Large intestine (tissue), 3 donors: ENCODE results near the gene RREB1. TPM values are rescaled to one million over a fixed set of nuclear protein-coding genes. Genes with fewer than 3 reads are reported as not detected.

Experiments used
- DNase-seq, 2 donors: peaks; one replicate each; pipeline versions ENCODE4 v3.0.0 to v3.0.0-alpha.2; 2013
- H3K27ac ChIP-seq: one replicate; pipeline ENCODE4 v1.5.1; 2013; ENCODE audit warnings: low read length
- H3K27me3 ChIP-seq: 2 replicates; pipeline ENCODE4 v1.6.1; 2013; ENCODE audit warnings: low read length; ENCODE audit not compliant: control insufficient read depth, insufficient read depth
- H3K36me3 ChIP-seq: 2 replicates; pipeline ENCODE4 v1.6.1; 2013; ENCODE audit warnings: low read length; ENCODE audit not compliant: control insufficient read depth, insufficient read depth
- H3K4me1 ChIP-seq: one replicate; pipeline ENCODE4 v1.6.1; 2013; ENCODE audit warnings: low read length; ENCODE audit not compliant: control insufficient read depth, insufficient read depth
- H3K4me3 ChIP-seq: one replicate; pipeline ENCODE4 v1.5.1; 2013; ENCODE audit warnings: low read length
- H3K9me3 ChIP-seq: one replicate; pipeline ENCODE4 v1.6.1; 2013; ENCODE audit warnings: mild to moderate bottlenecking, low read depth, low read length, moderate library complexity; ENCODE audit not compliant: control insufficient read depth
- WGBS: methylation state at CpG from one replicate; pipeline ENCODE4 v1.1.5; 2013; ENCODE audit warnings: low lambda C conversion rate; ENCODE audit not compliant: insufficient coverage; 5-methylcytosine and 5-hydroxymethylcytosine counted together
- polyA plus RNA-seq: library from polyadenylated mRNA; unstranded; fragments of 120-200 nt; gene quantifications from one replicate; pipeline ENCODE4 v1.2.1, GENCODE V29; 2013

The RREB1 gene
- polyA plus RNA-seq, 1 donor = 33.8 TPM

DNA sequence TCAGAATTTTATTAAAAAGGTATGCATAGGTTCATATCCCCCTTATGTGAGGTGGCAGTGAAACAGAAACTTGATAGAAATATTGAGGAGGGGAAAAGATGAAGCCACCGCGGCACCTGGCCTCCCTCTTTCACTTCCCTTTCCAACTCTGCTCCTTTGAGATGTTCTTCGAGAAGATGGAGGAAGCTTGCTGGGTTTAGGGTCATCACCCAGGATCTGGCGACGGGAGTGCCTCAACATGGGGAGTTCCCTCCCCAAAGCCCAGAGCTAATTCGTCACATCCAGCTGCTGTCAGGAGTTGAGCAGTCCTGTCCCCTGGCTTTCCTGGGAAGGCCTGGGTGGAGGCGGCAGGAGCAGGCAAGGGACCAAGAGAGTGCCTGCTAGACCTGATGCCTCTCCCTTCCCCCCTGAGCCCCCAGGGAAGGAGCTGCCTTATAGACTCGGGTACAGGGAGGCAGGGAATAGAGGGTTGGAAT, 29.1 kb downstream of the RREB1 start:
- peak overlapping the region; percentile 58 for H3K27ac ChIP-seq
- no peaks in the 10 kb centered on the region for H3K9me3 ChIP-seq
- H3K27me3 ChIP-seq = no peaks in the 10 kb centered on the region
- no peaks in the 10 kb centered on the region for H3K36me3 ChIP-seq
- no CpG with 5 or more reads among the region's 8 CpGs for WGBS
- no peak for DNase-seq
- H3K4me1 ChIP-seq = peaks cover 49% of the 10 kb centered on the region
- H3K4me3 ChIP-seq = no peak overlapping the region

DNA sequence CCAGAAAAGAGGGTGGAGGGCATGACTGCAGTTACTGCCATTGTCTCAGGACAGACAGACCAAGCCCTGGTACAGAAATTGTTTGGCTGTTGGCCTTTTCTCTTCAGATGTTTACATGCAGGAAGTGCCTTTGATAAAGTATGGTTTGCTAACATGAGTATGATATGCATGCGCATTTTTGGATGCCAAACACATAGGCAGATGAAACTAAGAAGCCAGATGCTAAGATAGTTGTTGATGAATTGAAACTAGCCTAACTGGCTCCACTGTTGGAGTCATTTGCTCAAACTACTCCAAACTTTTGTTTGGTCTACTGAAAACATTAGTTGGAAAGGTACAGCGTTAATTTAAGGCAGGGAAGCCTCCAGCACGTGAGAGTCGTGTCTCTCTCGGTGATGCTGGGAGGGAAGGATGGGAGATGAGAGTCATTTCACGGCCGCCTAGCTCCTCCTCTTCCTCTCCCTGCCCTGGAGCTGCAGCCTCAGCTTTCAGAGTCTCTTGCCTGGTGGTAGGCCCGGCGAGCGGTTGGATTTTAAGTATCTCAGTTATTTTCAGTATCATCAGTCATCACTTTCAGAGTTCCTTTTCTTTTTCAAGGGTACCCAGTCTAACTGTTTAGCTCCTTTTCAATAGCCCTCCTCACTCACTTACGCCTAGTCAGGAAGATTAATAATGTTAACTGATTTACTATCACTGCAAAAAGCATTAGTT, 29.7 kb downstream of the RREB1 start:
- 10% methylated on average over 2 of the region's 11 CpGs for WGBS
- H3K36me3 ChIP-seq = no peaks in the 10 kb centered on the region
- no peaks in the 10 kb centered on the region for H3K27me3 ChIP-seq
- peak overlapping the region; percentile 58 for H3K27ac ChIP-seq
- no peak overlapping the region for H3K4me3 ChIP-seq
- DNase-seq = no peak
- H3K9me3 ChIP-seq = peaks cover 3% of the 10 kb centered on the region
- H3K4me1 ChIP-seq = peaks cover 53% of the 10 kb centered on the region

DNA sequence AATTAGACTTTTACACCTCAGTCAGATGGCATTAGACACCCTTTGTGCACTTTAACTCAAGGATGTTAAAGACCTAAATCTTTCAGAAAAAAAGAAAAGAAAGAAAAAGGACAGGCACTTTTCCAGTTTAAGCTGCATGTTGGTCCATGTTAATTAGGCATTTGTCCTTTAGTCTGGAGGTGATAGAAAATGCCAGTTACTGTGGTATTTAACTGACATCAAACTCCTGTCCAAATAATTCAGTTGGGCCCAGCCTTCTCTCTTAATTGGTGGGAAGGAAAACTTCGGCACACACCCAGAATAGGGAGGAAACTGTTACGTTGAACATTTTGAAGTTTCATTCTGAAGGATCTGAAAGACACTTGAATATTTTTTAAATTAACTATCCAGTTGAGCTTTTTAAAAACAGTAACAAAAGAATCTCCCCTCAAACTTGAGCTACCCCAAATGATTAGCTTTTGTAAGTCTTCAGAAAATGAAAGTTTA, 30.3 kb downstream of the RREB1 start:
- Histone ChIP-seq H3K27ac (peak overlapping the region; percentile 58), H3K4me3 (no peak overlapping the region), H3K27me3 (no peaks in the 10 kb centered on the region), H3K36me3 (no peaks in the 10 kb centered on the region), H3K4me1 (peaks cover 54% of the 10 kb centered on the region), H3K9me3 (peaks cover 3% of the 10 kb centered on the region)
- no CpG with 5 or more reads among the region's 2 CpGs for WGBS
- DNase-seq = no peak

DNA sequence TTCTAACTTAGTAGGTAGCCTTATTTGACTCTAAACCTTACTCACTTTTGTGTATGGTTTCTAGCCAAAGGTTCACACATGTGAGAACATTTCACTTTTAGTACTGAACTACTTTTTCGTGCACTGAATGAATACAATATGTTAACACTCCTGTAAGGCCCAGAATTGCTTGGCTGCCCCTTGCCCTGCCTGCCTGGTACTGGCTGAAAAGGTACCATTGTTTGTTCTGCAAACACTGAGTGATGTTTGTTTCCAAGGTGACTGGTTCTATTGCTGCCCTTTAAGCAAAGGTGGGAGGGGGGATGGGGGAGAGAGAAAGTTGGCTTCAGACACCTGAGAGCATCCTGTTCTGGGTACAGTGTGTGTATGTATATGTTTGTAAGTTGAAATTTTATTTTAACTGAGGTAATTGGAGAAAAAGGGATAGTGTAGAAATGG, 31.2 kb downstream of the RREB1 start:
- H3K4me1 ChIP-seq = peaks cover 55% of the 10 kb centered on the region
- no CpG with 5 or more reads among the region's 1 CpG for WGBS
- DNase-seq = peak in 1 of 2 donors; percentile 80

DNA sequence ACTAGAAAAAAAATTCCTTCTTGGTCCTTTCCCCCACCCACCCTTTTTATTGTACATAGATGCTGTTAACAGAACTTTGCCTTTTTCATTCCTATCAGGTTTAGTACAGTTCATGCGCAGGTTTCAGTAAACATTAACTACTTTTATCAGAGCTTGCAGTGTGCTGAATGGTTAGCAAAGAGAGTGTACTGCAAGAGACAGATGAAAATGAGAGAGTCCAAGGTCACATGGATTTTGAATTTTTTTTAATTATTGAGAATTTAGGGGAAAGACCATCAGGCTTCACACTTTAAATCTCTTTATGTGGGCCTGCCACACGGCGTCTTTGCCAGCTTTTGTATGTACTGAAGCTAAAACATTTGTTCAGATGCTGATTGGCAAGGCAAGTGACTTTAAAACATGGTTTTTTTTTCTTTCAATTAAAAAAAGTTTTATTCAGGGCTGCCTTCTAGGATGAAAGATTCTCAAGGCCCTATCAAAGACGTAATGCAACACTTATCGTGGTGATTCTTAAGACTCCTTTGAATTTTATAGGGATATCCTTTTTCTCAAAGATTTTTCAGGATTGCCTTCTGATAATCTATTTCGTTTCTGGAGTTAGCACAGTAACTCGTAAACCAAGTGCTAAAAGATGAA, 32.2 kb downstream of the RREB1 start:
- Histone ChIP-seq H3K9me3 (peaks cover 3% of the 10 kb centered on the region), H3K36me3 (no peaks in the 10 kb centered on the region), H3K4me1 (peaks cover 63% of the 10 kb centered on the region), H3K4me3 (peak overlapping the region; percentile 46), H3K27ac (peak overlapping the region; percentile 95), H3K27me3 (no peaks in the 10 kb centered on the region)
- WGBS = 40% methylated on average over 2 of the region's 7 CpGs
- DNase-seq = peak; percentile 70 to 89

More for the DNA sequence above, 31.2 kb downstream of the RREB1 start:
- Histone ChIP-seq H3K36me3 (no peaks in the 10 kb centered on the region), H3K9me3 (peaks cover 3% of the 10 kb centered on the region), H3K27me3 (no peaks in the 10 kb centered on the region), H3K4me3 (no peak overlapping the region), H3K27ac (peak overlapping the region; percentile 58)

DNA sequence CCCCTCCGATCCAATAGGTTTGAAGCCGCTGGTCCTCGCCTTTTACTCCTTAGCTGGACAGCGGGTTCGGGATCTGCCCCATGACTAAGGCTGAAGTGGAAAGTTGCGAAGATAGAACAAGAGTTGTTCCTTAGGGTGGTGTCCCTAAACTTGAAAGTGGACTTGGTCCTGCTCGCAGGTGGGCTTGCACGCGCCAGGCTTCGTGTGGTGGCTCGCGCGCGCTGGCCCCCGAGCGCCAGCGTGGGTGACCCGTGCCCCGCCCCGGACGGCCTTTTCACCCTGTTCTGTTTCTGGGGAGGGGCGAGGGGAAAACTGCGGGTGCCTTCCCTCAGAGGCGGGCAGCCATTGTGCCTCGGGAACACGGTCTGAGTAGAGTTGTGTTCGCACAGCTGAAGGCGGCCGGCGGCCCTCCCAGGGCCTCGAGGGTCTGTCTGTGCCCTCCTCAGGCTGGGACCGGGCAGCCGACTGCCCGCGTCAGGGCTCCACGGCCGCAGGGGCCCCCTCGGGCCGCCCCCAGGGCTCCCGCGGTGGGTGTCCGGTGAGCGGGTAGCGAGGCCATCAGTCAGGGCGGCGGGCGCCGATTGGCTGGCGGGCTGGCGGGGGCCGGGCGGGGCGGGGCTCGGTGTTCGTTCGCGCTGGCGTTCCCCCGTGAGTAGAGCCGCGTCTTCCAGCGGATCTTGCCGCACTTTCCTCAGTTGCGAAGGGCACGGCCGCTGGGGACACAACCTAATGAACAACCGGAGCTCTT, 33.0 kb downstream of the RREB1 start:
- Histone ChIP-seq H3K36me3 (no peaks in the 10 kb centered on the region), H3K27me3 (no peaks in the 10 kb centered on the region), H3K4me1 (peaks cover 72% of the 10 kb centered on the region), H3K27ac (peak overlapping the region; percentile 95), H3K9me3 (peaks cover 3% of the 10 kb centered on the region), H3K4me3 (peak overlapping the region; percentile 46)
- no CpG with 5 or more reads among the region's 67 CpGs for WGBS
- DNase-seq = peak; percentile 68 to 86

DNA sequence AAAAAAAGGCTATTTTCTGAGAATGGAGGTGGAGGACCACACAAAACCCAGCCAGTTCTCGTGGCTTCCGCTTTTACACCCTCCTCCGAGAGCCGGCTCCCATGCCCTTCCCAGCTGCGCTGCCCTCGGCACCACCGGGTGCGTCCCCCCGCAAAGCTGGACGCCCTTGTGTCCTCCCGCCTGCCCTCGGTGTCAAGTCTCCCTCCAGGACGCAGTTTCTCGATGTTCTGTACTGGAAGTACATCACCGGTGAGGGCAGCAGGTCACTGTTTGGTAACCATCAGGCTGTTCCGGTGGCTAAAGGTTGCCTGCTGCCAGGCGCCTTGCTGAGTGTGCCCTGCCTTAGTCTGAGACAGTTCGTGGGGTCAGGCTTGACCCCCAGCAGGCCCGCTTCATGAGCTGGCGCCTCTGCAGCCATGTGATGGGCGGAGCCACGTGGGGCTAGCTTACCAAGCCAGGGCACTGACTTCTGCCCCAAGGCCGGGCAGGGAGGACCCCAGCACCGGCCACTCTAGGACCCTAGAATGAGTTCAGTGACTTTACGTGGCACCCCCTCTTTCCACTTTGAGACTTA, 34.6 kb downstream of the RREB1 start:
- H3K4me3 ChIP-seq = no peak overlapping the region

DNA sequence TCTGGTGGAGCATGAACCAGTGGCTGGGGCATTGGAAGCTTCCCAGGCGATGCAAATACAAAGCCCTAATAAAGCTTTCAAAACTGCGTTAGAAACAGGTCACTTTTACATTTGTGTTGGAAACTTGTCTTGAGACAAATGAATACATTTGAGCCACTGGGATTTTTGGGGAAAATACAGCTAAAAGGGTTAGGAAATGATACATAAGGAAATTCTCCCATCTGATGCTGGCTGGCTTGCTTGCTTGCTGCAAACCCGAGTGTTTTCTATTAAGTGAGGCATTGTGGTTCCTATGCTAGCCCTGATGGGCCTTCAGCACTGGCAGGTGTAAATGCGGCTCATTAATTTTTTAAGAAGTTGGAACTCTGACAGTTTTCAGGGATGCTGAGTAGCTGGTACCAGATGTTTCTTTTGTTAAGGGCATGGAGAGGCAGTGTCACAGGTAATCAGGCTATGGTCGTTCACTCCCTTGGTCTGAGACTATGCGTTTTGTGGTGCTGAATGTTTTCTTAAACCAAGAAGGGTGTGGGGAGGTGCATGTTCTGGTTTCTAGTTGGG, 35.2 kb downstream of the RREB1 start:
- Histone ChIP-seq H3K9me3 (peaks cover 3% of the 10 kb centered on the region), H3K4me1 (peaks cover 75% of the 10 kb centered on the region), H3K27ac (peak overlapping the region; percentile 55), H3K36me3 (no peaks in the 10 kb centered on the region), H3K4me3 (no peak overlapping the region), H3K27me3 (no peaks in the 10 kb centered on the region)
- WGBS = no CpG with 5 or more reads among the region's 6 CpGs
- DNase-seq = no peak

More for the DNA sequence above, 34.6 kb downstream of the RREB1 start:
- WGBS = 95% methylated on average over 4 of the region's 25 CpGs
- no peaks in the 10 kb centered on the region for H3K27me3 ChIP-seq
- H3K27ac ChIP-seq = no peak overlapping the region
- no peaks in the 10 kb centered on the region for H3K36me3 ChIP-seq
- H3K9me3 ChIP-seq = peaks cover 3% of the 10 kb centered on the region
- peaks cover 77% of the 10 kb centered on the region for H3K4me1 ChIP-seq
- no peak for DNase-seq

DNA sequence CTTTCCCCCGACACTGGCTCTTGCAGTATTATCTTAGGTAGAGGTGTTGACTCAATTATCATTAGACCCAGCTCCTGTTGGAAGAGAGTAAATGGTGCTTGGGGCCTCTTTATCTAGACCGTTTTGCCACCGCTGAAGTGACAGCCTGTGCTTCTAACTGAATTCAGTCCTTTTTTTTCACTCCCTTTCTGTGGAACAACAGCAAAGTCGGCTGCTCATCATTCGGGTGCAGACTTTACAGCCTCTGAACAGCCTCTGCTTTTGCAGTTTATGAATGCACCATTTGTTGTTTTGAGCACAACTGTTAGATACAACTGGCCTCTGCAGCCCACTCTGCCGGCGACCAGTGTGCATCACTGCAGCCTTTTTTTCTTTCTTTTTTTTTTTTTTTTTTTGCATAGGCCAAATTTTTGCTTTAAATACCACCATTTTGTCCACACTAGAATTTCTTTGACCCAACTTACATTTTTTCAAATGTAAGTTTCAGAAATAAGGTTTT, 35.8 kb downstream of the RREB1 start:
- 0% methylated on average over 1 of the region's 7 CpGs for WGBS
- H3K27ac ChIP-seq = peak overlapping the region; percentile 55
- no peaks in the 10 kb centered on the region for H3K36me3 ChIP-seq
- peak in 1 of 2 donors; percentile 53 for DNase-seq
- H3K4me1 ChIP-seq = peaks cover 72% of the 10 kb centered on the region
- no peaks in the 10 kb centered on the region for H3K27me3 ChIP-seq
- H3K4me3 ChIP-seq = no peak overlapping the region
- H3K9me3 ChIP-seq = peaks cover 3% of the 10 kb centered on the region
